CD4-positive, alpha-beta T cell treated with Interleukin-1 beta for 1 hour (primary cell): ENCODE results near the gene MTA2.
"Not testable (repeated sequence)": the region's sequence is repeated elsewhere in the genome, so short reads cannot be mapped to it uniquely, and the experiment has no call there.

Experiments used
- DNase-seq, 2 donors: peaks; one replicate each; pipeline ENCODE4 v3.0.0-alpha.2; 2020 to 2022

The MTA2 gene

GRCh38 chr11:62592146-62592815, 9.4 kb downstream of the MTA2 start:
- no peak for DNase-seq

- peak; percentile 97 to 99 for DNase-seq
Observed at GRCh38 chr11:62591448-62592145, 10.1 kb downstream of the MTA2 start, which contains the start of gene TUT1. Gene TUT1 (minus strand): TSS chr11:62591523. CDS start chr11:62591485, 38 bp downstream.

- peak in 1 of 2 donors; percentile 22 for DNase-seq
Observed at GRCh38 chr11:62588966-62589637, 12.6 kb downstream of the MTA2 start.

GRCh38 chr11:62585356-62585755, 16.3 kb downstream of the MTA2 start:
- not testable (repeated sequence) for DNase-seq

- DNase-seq, result not testable (repeated sequence)
Observed at GRCh38 chr11:62581735-62582134, 19.9 kb downstream of the MTA2 start.

GRCh38 chr11:62580959-62581715, 20.5 kb downstream of the MTA2 start:
- no peak for DNase-seq

- no peak for DNase-seq
Observed at GRCh38 chr11:62579252-62579651, 22.4 kb downstream of the MTA2 start.

- DNase-seq, result no peak
Observed at GRCh38 chr11:62578541-62578940, 23.1 kb downstream of the MTA2 start.

- DNase-seq, result no peak
Observed at GRCh38 chr11:62577046-62577714, 24.5 kb downstream of the MTA2 start.

- no peak for DNase-seq
Observed at GRCh38 chr11:62575837-62576236, 25.8 kb downstream of the MTA2 start.

GRCh38 chr11:62575156-62575555, 26.5 kb downstream of the MTA2 start:
- DNase-seq, result no peak

- no peak for DNase-seq
Observed at GRCh38 chr11:62574363-62575071, 27.1 kb downstream of the MTA2 start.

GRCh38 chr11:62573592-62574362, 27.9 kb downstream of the MTA2 start, which contains the start of gene EEF1G:
Gene EEF1G (minus strand): TSS chr11:62573891. CDS start chr11:62573842, 49 bp downstream.
- peak; percentile 99 for DNase-seq

GRCh38 chr11:62573006-62573591, 28.6 kb downstream of the MTA2 start:
- DNase-seq, result peak; percentile 27 to 37

GRCh38 chr11:62572431-62572830, 29.2 kb downstream of the MTA2 start:
- DNase-seq, result no peak

GRCh38 chr11:62571493-62571892, 30.2 kb downstream of the MTA2 start:
- not testable (repeated sequence) for DNase-seq

- DNase-seq, result not testable (repeated sequence)
Observed at GRCh38 chr11:62570903-62571302, 30.8 kb downstream of the MTA2 start.

GRCh38 chr11:62569611-62570010, 32.1 kb downstream of the MTA2 start:
- DNase-seq, result no peak

GRCh38 chr11:62567018-62567633, 34.5 kb downstream of the MTA2 start:
- no peak for DNase-seq

- no peak for DNase-seq
Observed at GRCh38 chr11:62566247-62566646, 35.4 kb downstream of the MTA2 start.
